GM19468 (cell line): ENCODE measurements around the gene CCL18.
A peak's percentile ranks its signal among the peaks of the same experiment; 100 is the strongest.
"Not testable (repeated sequence)": the region's sequence is repeated elsewhere in the genome, so short reads cannot be mapped to it uniquely, and the experiment has no call there.

ENCODE experiments used
- ATAC-seq: cut with Tn5 transposase; IDR thresholded peaks from one replicate; pipeline ENCODE4 v1.9.1; 2021; ENCODE audit warnings: mild to moderate bottlenecking, moderate library complexity, moderate number of reproducible peaks; ENCODE audit not compliant: unreplicated experiment; ENCODE audit errors: extremely low read depth

Gene CCL18

DNA sequence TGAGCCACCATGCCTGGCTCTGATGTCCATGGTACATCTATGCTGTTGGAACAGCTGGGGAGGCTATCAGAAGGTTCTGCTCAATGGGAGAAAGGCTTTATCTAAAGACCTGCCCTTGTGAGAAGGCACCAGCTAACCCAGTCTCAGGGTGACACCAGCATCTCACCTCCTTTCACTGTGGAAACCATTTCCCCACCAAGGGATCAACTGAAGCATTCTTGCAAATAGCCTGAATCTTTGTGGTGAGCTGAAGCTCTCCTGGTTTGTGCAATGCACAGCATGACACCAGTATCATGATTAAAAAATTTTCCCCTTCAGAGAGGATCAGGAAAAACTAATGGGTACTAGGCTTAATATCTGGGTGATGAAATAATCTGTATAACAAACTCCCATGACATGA, 5.1 kb downstream of the CCL18 start:
- ATAC-seq = no peak

DNA sequence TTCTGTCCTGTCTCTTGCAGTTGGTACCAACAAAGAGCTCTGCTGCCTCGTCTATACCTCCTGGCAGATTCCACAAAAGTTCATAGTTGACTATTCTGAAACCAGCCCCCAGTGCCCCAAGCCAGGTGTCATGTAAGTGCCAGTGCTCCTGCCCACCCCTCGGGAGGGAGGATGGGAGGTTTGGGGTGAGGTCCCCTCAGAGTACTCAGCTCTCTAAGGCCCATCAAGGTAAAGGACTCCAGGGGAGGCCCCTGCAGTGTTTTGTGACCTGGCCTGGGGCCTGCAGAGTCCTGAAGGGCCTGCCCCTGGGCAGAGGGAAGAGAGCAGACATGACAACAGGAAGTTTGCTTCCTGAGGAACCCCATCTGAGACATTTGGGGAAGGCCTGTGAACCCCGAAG, 6.4 kb downstream of the CCL18 start:
- ATAC-seq = no peak

DNA sequence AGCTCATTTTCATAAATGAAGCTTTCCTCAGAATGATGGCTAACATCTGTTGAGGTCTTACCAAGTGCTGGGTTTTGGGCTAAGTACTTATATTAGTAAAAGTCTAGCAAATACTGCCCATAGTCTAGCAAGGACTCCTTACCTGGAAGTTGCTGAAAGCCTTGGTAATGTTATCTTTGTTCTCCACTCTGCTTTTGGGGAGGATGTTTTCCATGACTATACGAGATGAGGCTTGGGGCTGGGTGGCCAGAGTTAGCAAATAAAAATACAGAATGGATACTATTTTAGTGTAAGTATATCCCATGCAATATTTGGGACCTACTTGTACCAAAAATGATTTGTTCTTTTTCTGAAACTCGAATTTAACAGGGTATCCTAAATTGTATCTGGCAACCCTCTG, 7.7 kb downstream of the CCL18 start:
- no peak for ATAC-seq

- ATAC-seq = no peak
Measured at GRCh38 chr17:36072431-36073121, 8.5 kb downstream of the CCL18 start.

DNA sequence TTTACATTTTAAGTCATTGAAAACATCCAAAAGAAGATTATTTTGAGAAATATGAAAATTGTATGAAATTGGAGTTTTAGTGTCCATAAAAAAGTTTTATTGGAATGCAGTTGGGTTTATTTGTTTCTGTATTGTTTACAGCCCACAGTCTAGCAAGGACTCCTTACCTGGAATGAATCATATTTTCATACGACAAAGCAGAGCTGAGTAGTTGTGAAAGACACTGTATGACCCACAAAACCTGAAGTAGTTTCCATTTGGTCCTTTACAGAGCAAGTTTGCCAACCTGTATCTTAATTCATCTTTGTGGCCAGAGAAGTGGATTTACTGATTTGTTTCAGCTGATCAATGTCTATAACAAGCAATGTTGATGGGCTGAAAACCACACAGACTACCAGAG, 10.3 kb downstream of the CCL18 start:
- no peak for ATAC-seq

GRCh38 chr17:36081681-36082471, 17.8 kb downstream of the CCL18 start:
- peak; percentile 7 for ATAC-seq

- ATAC-seq = peak; percentile 12
Measured at GRCh38 chr17:36082482-36083120, 18.5 kb downstream of the CCL18 start.

DNA sequence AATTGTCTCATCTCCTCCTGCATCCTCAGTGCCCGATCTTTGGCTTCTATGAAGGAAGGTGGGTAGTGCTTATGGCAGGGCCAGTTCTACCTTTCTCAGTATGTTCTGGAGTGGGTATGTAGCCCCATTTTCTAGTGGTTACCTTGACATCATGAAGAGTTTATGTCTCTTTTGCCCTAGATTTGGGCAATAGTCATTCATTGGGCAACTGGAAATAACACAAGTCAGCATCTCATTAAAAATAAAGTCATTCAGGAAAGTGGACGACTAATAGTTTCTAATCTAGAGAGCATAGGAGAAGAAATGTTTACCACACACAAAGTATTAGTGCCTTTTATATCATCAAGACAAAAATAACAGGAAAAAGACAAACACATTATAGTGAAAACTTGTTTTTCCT, 19.6 kb downstream of the CCL18 start:
- not testable (repeated sequence) for ATAC-seq

- no peak for ATAC-seq
Measured at GRCh38 chr17:36085765-36086164, 21.7 kb downstream of the CCL18 start.

GRCh38 chr17:36086791-36087190, 22.7 kb downstream of the CCL18 start:
- ATAC-seq = no peak

DNA sequence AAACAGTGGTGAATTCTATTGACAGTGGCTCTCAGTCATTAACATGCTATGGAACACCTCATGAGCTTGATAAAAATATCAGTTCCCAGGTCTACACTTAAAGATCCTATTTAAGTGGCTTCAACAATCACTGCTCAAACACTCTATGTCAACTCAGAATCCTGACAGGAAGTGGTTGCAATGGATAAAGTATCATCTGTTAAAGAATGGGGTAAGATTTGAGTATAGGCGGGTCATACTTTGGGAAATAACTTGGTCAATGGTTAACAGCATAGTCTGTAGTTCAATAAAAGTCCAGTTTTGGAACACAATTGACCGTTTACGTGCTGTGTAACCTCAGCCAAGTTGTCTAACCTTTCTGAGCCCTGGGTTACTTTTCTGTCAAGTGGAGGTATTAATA, 23.4 kb downstream of the CCL18 start:
- not testable (repeated sequence) for ATAC-seq

DNA sequence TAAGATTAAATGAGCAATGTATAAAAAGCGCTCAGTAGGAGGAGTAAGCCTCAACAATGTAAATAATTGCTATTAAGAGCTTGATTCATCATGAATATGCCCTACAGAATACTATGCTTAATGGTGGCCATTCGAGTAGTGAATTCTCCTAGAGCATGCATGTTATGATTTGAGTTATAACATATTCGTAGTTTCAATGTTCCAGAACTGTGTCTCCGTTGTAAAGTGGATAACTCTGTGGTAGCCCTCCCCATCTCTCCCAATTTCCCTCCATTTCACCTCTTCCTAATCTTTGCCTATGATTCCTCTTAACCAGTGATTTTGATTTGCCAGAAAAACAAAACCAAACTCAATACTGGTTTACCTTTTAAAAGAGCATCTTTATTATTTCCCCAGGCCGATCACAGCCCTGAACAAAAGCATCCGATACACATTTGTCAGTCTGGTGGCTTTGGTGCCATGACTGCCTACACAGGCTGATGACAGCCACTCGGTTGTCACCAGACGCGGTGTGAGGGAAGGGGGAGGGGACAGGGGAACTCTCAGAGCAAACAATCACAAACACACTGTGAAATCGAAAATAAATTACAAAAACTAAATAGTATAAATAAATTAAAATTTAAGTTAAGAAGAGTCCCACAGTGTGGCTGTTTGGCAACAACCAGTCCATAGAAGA, 24.0 kb downstream of the CCL18 start:
- ATAC-seq = not testable (repeated sequence)

GRCh38 chr17:36088670-36089338, 24.7 kb downstream of the CCL18 start:
- ATAC-seq = no peak

GRCh38 chr17:36089339-36089865, 25.3 kb downstream of the CCL18 start:
- no peak for ATAC-seq

- peak; percentile 68 for ATAC-seq
Measured at GRCh38 chr17:36089888-36090836, 26.1 kb downstream of the CCL18 start, which contains the start of gene CCL3. Gene CCL3 (minus strand): TSS chr17:36090143. CDS start chr17:36090058, 85 bp downstream.

DNA sequence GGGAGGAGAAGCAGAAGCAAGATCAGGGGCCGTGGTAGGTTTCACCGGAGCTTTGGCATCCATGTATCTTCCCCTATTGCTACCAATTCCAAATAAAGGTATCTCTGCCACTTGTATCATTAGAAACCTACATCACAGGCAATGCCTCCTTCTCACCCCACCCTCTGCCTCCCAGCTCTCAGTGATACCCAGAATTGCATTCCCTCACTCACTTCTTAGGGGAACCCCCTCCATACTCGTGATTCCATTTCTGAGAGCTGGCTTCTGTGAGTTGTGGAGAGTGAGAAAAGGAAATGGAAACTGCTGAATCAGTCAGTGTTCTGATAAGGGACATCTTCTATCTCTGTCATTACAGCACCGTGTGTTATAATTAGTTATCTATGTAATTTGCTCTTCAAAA, 28.2 kb downstream of the CCL18 start:
- no peak for ATAC-seq

DNA sequence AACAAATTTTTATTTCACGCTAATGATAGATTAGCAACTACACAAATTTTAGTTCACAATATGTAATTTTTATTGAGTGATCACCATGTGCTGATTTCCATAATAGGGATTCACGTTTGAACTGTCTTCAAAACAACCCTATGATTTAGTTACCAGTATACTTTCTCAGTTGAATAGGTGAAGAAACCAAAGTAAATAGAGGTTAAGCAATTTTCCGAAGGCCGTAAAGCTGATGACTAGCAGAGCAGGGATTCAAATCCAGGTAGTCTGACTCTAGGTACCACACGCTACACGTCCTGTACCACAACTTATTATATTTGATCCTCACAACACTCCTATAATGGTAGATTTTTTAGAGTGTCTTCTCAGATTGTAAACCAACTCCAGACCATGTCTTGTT, 28.6 kb downstream of the CCL18 start:
- ATAC-seq = not testable (repeated sequence)

DNA sequence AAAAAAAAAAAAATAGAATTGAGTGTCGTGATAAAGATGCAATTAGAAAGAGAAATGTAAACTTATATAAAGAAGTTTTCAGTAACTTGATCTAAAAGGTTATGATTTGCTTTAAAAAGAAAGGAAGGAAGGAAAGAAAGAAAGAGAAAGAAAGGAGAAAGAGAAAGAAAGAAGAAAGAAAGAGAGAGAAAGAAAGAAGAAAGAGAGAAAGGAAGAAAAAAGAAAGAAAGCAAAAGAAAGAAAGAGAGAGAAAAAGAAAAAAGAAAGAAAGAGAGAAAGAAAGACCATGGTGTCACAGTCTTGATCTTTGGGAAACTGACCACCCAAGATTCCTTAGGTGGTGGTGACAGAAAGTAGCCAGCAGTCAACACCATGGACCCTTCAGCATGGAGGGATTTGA, 30.2 kb downstream of the CCL18 start:
- no peak for ATAC-seq

- no peak for ATAC-seq
Measured at GRCh38 chr17:36094746-36095145, 30.7 kb downstream of the CCL18 start.
